ENCODE data around the gene LRR1.
"Not testable (repeated sequence)": the region's sequence is repeated elsewhere in the genome, so short reads cannot be mapped to it uniquely, and the experiment has no call there.

The LRR1 gene

GRCh38 chr14:49634547-49635334, 36.0 kb downstream of the LRR1 start, which contains the start of gene DNAAF2:
Gene DNAAF2 (minus strand): TSS chr14:49635244. CDS start chr14:49635149, 95 bp downstream.
- no peak for FAIRE-seq

DNA sequence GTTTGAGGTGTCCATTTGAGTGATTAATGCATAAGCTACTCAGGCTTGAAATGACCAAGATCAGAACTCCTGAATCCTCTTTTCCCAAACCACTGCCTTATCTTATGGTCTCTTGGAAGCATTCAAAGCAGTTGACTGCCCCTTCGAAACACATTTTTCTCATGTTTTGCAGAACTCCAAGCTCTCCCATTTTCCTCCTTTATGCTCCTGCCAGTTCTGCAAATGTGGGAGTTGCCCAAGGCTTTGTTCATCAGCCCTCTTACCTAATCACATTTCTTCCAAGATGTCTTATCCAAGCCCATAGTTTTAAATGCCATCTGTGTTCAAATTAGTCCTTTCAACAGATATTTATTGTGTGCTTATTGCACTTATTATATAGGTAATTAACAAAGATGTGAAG, 38.1 kb downstream of the LRR1 start:
- FAIRE-seq, result no peak

DNA sequence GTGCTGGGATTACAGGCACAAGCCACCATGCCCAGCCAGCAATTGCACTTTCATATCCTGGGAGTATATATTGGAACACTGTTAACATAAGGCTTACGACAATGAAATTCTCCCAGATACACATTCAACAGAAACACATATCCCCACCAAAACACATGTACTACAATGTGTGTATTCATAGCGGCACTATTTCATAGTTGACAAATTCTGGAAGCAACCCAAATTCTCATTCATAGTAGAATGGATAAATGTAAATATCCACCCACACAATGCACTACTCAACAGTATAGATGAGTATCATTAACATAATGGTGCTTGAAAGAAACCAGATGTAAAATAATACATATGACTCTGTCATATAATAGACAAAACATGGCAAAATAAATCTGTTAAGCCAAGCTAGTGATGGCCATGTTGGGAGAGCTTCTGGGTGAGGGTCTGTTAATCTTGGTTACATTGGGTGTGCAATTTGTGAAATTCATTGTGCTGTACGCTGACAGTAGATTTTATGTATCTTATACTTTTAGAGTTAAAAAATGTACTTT, 38.9 kb downstream of the LRR1 start:
- FAIRE-seq, result no peak

- FAIRE-seq, result no peak
Observed at GRCh38 chr14:49640540-49641417, 42.0 kb downstream of the LRR1 start.

GRCh38 chr14:49641697-49642129, 43.0 kb downstream of the LRR1 start:
- FAIRE-seq, result no peak

DNA sequence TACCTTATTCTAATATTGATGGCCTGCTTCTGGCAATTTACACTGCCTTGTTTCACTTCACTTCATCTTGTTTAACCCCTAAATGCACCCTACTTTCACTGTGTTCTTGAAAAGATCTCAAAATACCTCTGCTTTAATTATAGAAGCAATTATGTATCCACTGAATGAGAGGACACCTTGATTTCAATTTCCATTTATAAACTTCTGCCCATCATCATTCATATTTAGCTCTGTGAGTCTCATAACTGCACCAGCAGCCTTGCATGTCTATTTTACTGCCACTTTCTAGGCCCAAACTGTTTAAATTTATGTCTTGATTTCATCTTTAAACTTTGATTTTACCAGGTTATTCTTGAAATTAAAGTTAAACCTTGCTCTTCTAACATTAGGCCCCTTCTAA, 43.4 kb downstream of the LRR1 start:
- no peak for FAIRE-seq

DNA sequence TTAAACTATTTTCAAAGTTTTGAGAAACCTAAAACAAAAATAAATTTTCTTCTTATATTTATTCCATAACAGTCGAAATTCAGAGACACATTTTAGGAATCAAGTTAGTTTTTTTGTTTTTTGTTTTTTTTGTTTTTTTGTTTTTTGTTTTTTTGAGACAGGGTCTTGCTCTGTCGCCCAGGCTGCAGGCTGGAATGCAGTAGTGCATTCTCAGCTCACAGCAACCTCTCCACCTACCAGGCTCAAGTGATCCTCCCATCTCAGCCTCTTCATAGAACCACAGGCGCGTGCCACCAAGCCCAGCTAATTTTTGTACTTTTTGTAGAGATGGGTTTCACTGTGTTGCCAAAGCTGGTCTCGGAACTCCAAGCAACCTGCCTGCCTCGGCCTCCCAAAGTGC, 54.8 kb downstream of the LRR1 start:
- no peak for FAIRE-seq

DNA sequence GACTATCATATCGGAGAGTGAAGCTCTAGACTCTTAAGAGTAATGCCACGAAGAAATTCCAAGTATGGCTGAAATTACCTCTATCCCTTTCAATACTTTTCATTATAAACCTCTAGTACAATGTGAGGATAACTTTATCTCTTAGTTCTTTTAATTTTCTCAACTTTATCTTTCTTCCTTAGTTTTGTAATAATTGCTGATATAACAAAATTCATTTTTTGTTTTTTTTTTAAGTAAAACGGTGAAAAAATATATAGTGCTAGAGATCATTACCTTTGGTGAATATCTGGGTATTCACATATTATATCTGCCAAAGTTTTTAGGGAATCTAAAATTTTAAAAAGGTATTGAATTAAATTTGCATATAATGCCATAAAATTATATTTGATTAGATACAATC, 55.8 kb downstream of the LRR1 start:
- peak; percentile 47 for FAIRE-seq

GRCh38 chr14:49657500-49657899, 58.8 kb downstream of the LRR1 start:
- FAIRE-seq, result not testable (repeated sequence)

- FAIRE-seq, result no peak
Observed at GRCh38 chr14:49659526-49660455, 61.1 kb downstream of the LRR1 start.
